GM23248 (cell line): ENCODE measurements around the gene CSF2. TPM values are rescaled to one million over a fixed set of nuclear protein-coding genes. Genes with fewer than 3 reads are reported as not detected.

Source experiments
- DNase-seq: peaks from one replicate; pipeline ENCODE4 v3.0.0-alpha.2; 2015
- H2AFZ ChIP-seq: fragments of 200-600 bp; sonication (generic); 2 replicates; pipeline ENCODE4 v1.6.1; 2016; ENCODE audit warnings: antibody characterized with exemption
- H3F3A ChIP-seq: fragments of 200-600 bp; sonication (generic); 2 replicates; pipeline ENCODE4 v1.6.1; 2016; ENCODE audit warnings: mild to moderate bottlenecking, antibody characterized with exemption, mixed run types; ENCODE audit not compliant: insufficient read depth
- H3K27ac ChIP-seq: fragments of 200-600 bp; sonication (generic); 2 replicates; pipeline ENCODE4 v1.5.1; 2016; ENCODE audit warnings: mild to moderate bottlenecking
- H3K27me3 ChIP-seq: fragments of 200-600 bp; sonication (generic); replicated peaks from 2 replicates; pipeline ENCODE4 v1.6.1; 2016; ENCODE audit warnings: mild to moderate bottlenecking; ENCODE audit not compliant: insufficient read depth
- H3K36me3 ChIP-seq: fragments of 200-600 bp; sonication (generic); 2 replicates; pipeline ENCODE4 v1.6.1; 2016; ENCODE audit warnings: low read depth, mild to moderate bottlenecking
- H3K4me1 ChIP-seq: fragments of 200-600 bp; sonication (generic); 2 replicates; pipeline ENCODE4 v1.6.1; 2016; ENCODE audit warnings: mild to moderate bottlenecking; ENCODE audit not compliant: insufficient read depth
- H3K4me2 ChIP-seq: fragments of 200-600 bp; sonication (generic); one replicate; pipeline ENCODE4 v1.6.1; 2016; ENCODE audit warnings: mild to moderate bottlenecking; ENCODE audit not compliant: unreplicated experiment
- H3K4me3 ChIP-seq: fragments of 200-600 bp; sonication (generic); 2 replicates; pipeline ENCODE4 v1.5.1; 2016; ENCODE audit warnings: mild to moderate bottlenecking
- H3K79me2 ChIP-seq: fragments of 200-600 bp; sonication (generic); 2 replicates; pipeline ENCODE4 v1.6.1; 2016; ENCODE audit warnings: mild to moderate bottlenecking; ENCODE audit not compliant: insufficient read depth
- H3K9ac ChIP-seq: fragments of 200-600 bp; sonication (generic); 2 replicates; pipeline ENCODE4 v1.6.1; 2016; ENCODE audit warnings: mild to moderate bottlenecking
- H3K9me2 ChIP-seq: fragments of 200-600 bp; sonication (generic); 2 replicates; pipeline ENCODE4 v1.6.1; 2016; ENCODE audit warnings: mixed run types, mild to moderate bottlenecking, moderate library complexity; ENCODE audit not compliant: insufficient read depth
- H3K9me3 ChIP-seq: fragments of 200-600 bp; sonication (generic); one replicate; pipeline ENCODE4 v1.6.1; 2017; ENCODE audit warnings: low read depth
- H4K20me1 ChIP-seq: fragments of 200-600 bp; sonication (generic); 2 replicates; pipeline ENCODE4 v1.6.0; 2016; ENCODE audit not compliant: insufficient read depth
- EZH2 ChIP-seq: fragments of 200-600 bp; sonication (generic); IDR thresholded peaks from 2 replicates; pipeline ENCODE4 v1.6.1; 2018; ENCODE audit warnings: antibody characterized with exemption, mild to moderate bottlenecking; ENCODE audit not compliant: insufficient read depth, poor library complexity, severe bottlenecking
- EZH2phosphoT487 ChIP-seq: fragments of 200-600 bp; sonication (generic); IDR thresholded peaks from 2 replicates; pipeline ENCODE4 v1.6.1; 2018; ENCODE audit warnings: antibody characterized with exemption, moderate library complexity, mild to moderate bottlenecking, low read depth; ENCODE audit not compliant: insufficient read depth
- WGBS, 2 experiments: methylation state at CpG; one replicate each; pipeline ENCODE4 v1.1.6; 2015 to 2017; ENCODE audit warnings: low lambda C conversion rate in 2 of 2, low coverage in 1 of 2; ENCODE audit errors: missing lambda C conversion rate in 2 of 2; 5-methylcytosine and 5-hydroxymethylcytosine counted together
- in situ Hi-C: fragments of 300-500 bp; cut with MboI; formaldehyde crosslinking; loops from 2 replicates; pipeline ENCODE4 v1.15.0; 2020
- polyA plus RNA-seq: library from polyadenylated mRNA; unstranded; fragments of >200 nt; fragmentation: Nextera tagmentation; extraction: Ambion mirVana; gene quantifications from 2 replicates; pipeline ENCODE4 v1.2.1, GENCODE V29; 2016
- total RNA-seq: library from RNA; depleted of rRNA; stranded (reverse); fragments of >200 nt; shearing (Covaris generic); gene quantifications from 2 replicates; pipeline ENCODE4 v1.2.3, GENCODE V29; 2014

CSF2 gene
- total and polyA plus RNA-seq, 2 experiments from 2014 or later, result not detected

- Histone ChIP-seq H4K20me1 (no peaks in the 10 kb centered on the region), H3K4me1 (no peaks in the 10 kb centered on the region), H2AFZ (no peak overlapping the region), H3K4me2 (no peak overlapping the region), H3K9ac (no peak overlapping the region), H3K4me3 (no peak overlapping the region), H3K36me3 (no peaks in the 10 kb centered on the region), H3K27ac (no peak overlapping the region), H3F3A (no peaks in the 10 kb centered on the region), H3K79me2 (no peaks in the 10 kb centered on the region), H3K9me3 (no peaks in the 10 kb centered on the region), H3K27me3 (no peaks in the 10 kb centered on the region), H3K9me2 (no peaks in the 10 kb centered on the region)
- 63 to 64% methylated on average over 4 of the region's 4 CpGs for WGBS, 2 experiments
- TF ChIP-seq EZH2, result no peak
- no peak for TF ChIP-seq EZH2phosphoT487
- no peak for DNase-seq
- in situ Hi-C loops, result no loop called here
These were observed 24.5 kb upstream of the CSF2 start for GRCh38 chr5:132049093-132049492.

GRCh38 chr5:132049559-132049958 lies 24.0 kb upstream of the CSF2 start:
- Histone ChIP-seq H3K36me3 (no peaks in the 10 kb centered on the region), H4K20me1 (no peaks in the 10 kb centered on the region), H3F3A (no peaks in the 10 kb centered on the region), H3K27me3 (no peaks in the 10 kb centered on the region), H3K4me1 (no peaks in the 10 kb centered on the region), H3K4me2 (no peak overlapping the region), H3K4me3 (no peak overlapping the region), H3K79me2 (no peaks in the 10 kb centered on the region), H2AFZ (no peak overlapping the region), H3K9ac (no peak overlapping the region), H3K27ac (no peak overlapping the region), H3K9me3 (no peaks in the 10 kb centered on the region), H3K9me2 (no peaks in the 10 kb centered on the region)
- WGBS, 2 experiments, result 73 to 74% methylated on average over 12 of the region's 12 CpGs
- in situ Hi-C loops, result no loop called here
- no peak for DNase-seq
- TF ChIP-seq EZH2phosphoT487, result no peak
- no peak for TF ChIP-seq EZH2

DNA sequence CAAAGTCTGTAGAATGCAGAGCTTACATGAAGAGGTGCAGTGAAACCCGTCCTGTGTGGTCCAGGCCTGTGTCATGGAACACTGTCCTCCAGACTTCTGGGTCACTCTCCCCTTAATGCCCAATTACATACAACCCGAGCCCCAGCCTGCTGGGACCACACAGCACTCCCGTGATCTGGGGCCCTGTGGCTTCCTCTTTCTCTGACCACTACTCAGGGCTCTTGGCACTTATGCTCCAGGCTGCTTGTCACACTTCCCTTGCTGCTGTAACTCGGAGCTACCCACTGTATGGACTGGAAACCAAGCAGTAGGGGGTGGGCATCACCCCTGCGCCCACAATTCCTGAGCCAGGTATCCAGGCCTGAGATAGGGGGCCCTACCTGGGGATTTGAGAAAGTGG lies 23.5 kb upstream of the CSF2 start:
- Histone ChIP-seq H3K27me3 (no peaks in the 10 kb centered on the region), H3K4me1 (no peaks in the 10 kb centered on the region)

DNA sequence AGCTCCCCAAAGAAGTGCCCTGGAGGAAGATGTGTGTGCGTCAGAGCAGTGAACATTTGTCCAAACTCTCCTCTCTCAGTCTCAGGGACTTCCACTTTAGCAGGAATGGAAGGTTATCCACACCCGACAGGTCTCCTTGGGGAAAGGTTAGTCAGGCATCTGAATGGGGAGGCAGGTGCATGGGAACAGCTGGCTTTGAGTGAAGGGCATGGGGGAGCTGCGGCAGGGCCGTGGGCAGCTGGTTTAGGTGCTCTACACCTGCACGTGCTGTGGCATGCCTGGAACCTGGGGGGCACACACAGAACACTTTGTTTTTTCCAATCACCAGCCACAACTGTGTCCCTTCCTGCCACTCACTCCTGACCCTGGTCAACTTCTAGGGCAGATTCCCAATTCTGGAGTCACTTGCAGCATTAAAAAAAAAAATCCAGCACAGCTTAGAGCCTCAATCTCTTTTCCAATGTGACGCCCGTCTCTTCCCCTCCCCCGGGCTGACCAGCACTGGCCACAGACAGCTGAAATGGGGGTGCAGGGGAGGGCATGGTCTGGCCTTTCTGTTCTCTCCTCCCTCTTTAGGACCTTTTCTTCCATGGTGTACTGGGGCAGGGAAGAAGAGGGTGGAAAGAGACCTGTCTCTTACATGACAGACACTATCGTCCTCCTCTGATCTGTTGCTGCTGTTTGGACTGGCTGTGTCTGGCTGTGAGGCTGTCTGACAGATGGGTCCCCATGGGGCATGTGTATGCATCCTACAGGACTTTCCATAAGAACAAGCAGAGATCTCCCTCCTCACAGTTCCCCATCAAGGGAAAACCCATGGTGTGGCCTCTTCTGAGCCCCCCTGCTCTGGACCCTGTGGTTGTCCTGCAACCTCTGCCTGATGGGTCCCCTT lies 22.7 kb upstream of the CSF2 start:
- TF ChIP-seq EZH2 (no peak), EZH2phosphoT487 (no peak)
- Histone ChIP-seq H3K9me2 (no peaks in the 10 kb centered on the region), H3K9ac (no peak overlapping the region), H3K36me3 (no peaks in the 10 kb centered on the region), H3K4me3 (no peak overlapping the region), H4K20me1 (no peaks in the 10 kb centered on the region), H3K9me3 (no peaks in the 10 kb centered on the region), H3K27me3 (no peaks in the 10 kb centered on the region), H2AFZ (no peak overlapping the region), H3F3A (no peaks in the 10 kb centered on the region), H3K4me2 (no peak overlapping the region), H3K79me2 (no peaks in the 10 kb centered on the region), H3K4me1 (no peaks in the 10 kb centered on the region), H3K27ac (no peak overlapping the region)
- in situ Hi-C loops, result no loop called here
- WGBS, 2 experiments, result 64 to 65% methylated on average over 9 of the region's 9 CpGs
- DNase-seq, result no peak

More for the DNA sequence above, 23.5 kb upstream of the CSF2 start:
- WGBS, 2 experiments, result 21 to 29% methylated on average over 5 of the region's 5 CpGs
- Histone ChIP-seq H3K79me2 (no peaks in the 10 kb centered on the region), H3K4me3 (no peak overlapping the region), H4K20me1 (no peaks in the 10 kb centered on the region), H3K9me2 (no peaks in the 10 kb centered on the region), H3K27ac (no peak overlapping the region), H2AFZ (no peak overlapping the region), H3K9ac (no peak overlapping the region), H3F3A (no peaks in the 10 kb centered on the region), H3K36me3 (no peaks in the 10 kb centered on the region), H3K9me3 (no peaks in the 10 kb centered on the region), H3K4me2 (no peak overlapping the region)
- no peak for DNase-seq
- in situ Hi-C loops, result no loop called here
- TF ChIP-seq EZH2 (no peak), EZH2phosphoT487 (no peak)
